Measurements from ENCODE around the gene RLBP1. TPM values are rescaled to one million over a fixed set of nuclear protein-coding genes. Genes with fewer than 3 reads are reported as not detected.
A peak's percentile ranks its signal among the peaks of the same experiment; 100 is the strongest.

RLBP1 gene
- total RNA-seq, 1 donor from 2014 or later, result not detected

DNA sequence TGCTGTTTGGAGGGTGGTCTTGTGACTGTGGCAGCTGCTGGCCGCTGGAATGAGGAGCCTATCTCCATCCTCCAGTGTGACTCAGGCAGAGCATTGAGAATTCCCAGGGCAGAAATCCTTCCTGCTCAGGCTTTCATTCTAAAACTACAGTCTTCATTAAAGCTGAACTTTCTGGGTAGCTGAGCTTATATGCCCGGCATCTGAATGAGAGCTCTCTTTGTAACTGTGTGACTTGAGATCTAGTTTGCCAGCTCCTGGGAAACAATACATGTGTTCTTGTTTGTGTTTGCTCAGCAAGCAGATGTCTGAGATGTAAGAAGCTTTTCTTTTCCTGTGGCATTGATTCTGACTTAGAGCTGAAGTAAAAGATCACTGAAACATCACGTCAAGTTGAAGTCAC is 22.4 kb downstream of the RLBP1 start:
- Histone ChIP-seq H3K4me1 (peaks cover 59% of the 10 kb centered on the region), H3K9me3 (replicated peaks) (no peaks in the 10 kb centered on the region), H3K27ac (replicated peaks) (peak overlapping the region; percentile 66), H3K4me3 (no peak overlapping the region), H3K36me3 (peaks cover 59% of the 10 kb centered on the region), H3K27me3 (ENCODE audit: low read depth) (no peaks in the 10 kb centered on the region)
- intact Hi-C loops (cut with micrococcal nuclease), result no loop called here
- no peak for DNase-seq
- TF ChIP-seq CTCF (IDR thresholded peaks at IDR 0.05; ENCODE audit: borderline replicate concordance), result no peak

GRCh38 chr15:89198196-89198595 is 23.2 kb downstream of the RLBP1 start:
- Histone ChIP-seq H3K36me3 (peaks cover 67% of the 10 kb centered on the region), H3K27me3 (ENCODE audit: low read depth) (no peaks in the 10 kb centered on the region), H3K4me1 (peaks cover 59% of the 10 kb centered on the region), H3K9me3 (replicated peaks) (no peaks in the 10 kb centered on the region), H3K27ac (replicated peaks) (peak overlapping the region; percentile 66), H3K4me3 (no peak overlapping the region)
- no peak for DNase-seq
- intact Hi-C loops (cut with micrococcal nuclease), result no loop called here
- TF ChIP-seq CTCF (IDR thresholded peaks at IDR 0.05; ENCODE audit: borderline replicate concordance), result no peak

DNA sequence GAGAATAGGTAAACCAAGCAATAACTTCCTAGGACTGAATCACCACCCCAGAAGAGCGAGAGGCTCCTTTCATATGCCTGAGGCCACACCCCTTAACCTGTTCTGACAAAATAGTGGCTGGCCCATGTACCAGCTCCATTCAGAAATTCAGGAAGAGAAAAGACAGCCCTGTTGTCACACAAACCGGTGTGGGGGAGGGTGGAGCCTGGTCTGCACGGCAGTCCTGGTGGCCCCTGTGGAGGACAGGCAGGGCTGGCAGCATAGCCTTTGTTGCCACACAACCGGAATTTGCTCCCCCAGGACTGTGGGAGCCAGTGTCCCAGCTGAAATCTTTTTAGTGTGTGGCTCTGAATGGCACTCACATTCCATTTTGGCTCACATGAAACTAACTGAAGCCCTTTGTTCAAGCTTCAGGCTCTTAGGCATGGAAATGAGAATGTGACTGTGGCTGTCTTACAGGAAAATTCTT is 23.8 kb downstream of the RLBP1 start:
- TF ChIP-seq CTCF (IDR thresholded peaks at IDR 0.05; ENCODE audit: borderline replicate concordance), result no peak
- Histone ChIP-seq H3K27ac (replicated peaks) (peak overlapping the region; percentile 66), H3K4me3 (no peak overlapping the region), H3K9me3 (replicated peaks) (no peaks in the 10 kb centered on the region), H3K4me1 (peaks cover 59% of the 10 kb centered on the region), H3K27me3 (ENCODE audit: low read depth) (no peaks in the 10 kb centered on the region), H3K36me3 (peaks cover 73% of the 10 kb centered on the region)
- intact Hi-C loops (cut with micrococcal nuclease), result no loop called here
- no peak for DNase-seq

DNA sequence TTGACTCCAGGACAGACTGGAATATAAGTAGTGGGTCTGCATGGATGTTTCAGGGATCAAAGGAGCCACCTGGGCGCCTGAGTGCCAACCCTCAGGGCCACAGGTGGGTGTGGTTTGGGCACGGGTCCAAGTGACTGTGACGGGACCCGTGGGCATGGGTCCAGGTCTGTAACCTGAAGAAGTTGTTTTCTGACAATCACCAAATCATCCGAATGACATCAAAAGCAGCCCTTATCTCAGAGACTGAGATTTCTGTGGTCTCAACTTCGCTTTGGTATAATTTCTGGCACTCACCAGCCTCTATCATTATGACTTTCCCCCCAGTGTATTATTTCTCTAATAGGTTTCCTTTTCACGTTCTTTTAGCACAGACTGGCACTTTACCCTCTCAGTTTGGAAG is 24.4 kb downstream of the RLBP1 start:
- intact Hi-C loops (cut with micrococcal nuclease), result no loop called here
- no peak for DNase-seq
- peaks cover 59% of the 10 kb centered on the region for H3K4me1 ChIP-seq
- H3K4me3 ChIP-seq, result no peak overlapping the region
- peaks cover 79% of the 10 kb centered on the region for H3K36me3 ChIP-seq
- H3K27ac ChIP-seq (replicated peaks), result peak overlapping the region; percentile 66
- TF ChIP-seq CTCF (IDR thresholded peaks at IDR 0.05; ENCODE audit: borderline replicate concordance), result no peak
- H3K9me3 ChIP-seq (replicated peaks), result no peaks in the 10 kb centered on the region
- H3K27me3 ChIP-seq (ENCODE audit: low read depth), result no peaks in the 10 kb centered on the region

DNA sequence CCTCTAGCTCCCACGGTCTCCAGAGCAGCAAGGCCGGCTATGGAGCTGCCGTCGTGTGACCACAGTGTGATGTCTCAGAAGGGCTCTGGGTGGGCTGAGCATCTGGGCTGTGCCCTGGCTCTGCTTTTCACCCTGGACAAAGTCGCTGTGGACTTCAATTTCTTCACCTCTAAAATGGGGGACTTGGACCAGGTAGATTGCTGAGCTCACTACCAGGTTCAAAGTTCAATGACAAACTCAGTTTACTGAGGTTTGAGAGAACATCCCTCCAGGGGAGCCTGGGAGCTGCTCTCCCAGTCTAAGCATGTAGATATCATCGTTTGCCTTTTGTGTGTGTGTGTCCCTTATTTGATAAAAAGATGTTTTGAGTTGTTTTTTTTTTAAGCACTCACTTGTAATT is 25.1 kb downstream of the RLBP1 start:
- Histone ChIP-seq H3K36me3 (peaks cover 83% of the 10 kb centered on the region), H3K9me3 (replicated peaks) (no peaks in the 10 kb centered on the region), H3K4me3 (no peak overlapping the region), H3K4me1 (peaks cover 59% of the 10 kb centered on the region), H3K27ac (replicated peaks) (peak overlapping the region; percentile 66), H3K27me3 (ENCODE audit: low read depth) (no peaks in the 10 kb centered on the region)
- DNase-seq, result no peak
- intact Hi-C loops (cut with micrococcal nuclease), result no loop called here
- TF ChIP-seq CTCF (IDR thresholded peaks at IDR 0.05; ENCODE audit: borderline replicate concordance), result no peak

- Histone ChIP-seq H3K27ac (replicated peaks) (peak overlapping the region; percentile 66), H3K36me3 (peaks cover 83% of the 10 kb centered on the region), H3K27me3 (ENCODE audit: low read depth) (no peaks in the 10 kb centered on the region), H3K4me3 (no peak overlapping the region), H3K9me3 (replicated peaks) (no peaks in the 10 kb centered on the region), H3K4me1 (peaks cover 59% of the 10 kb centered on the region)
- intact Hi-C loops (cut with micrococcal nuclease), result no loop called here
- no peak for DNase-seq
- no peak for TF ChIP-seq CTCF (IDR thresholded peaks at IDR 0.05; ENCODE audit: borderline replicate concordance)
Measured at GRCh38 chr15:89195836-89196235, 25.5 kb downstream of the RLBP1 start.
